Spleen (tissue), 7 donors: ENCODE results near the gene RAB28.

ENCODE experiments used
- POLR2A ChIP-seq, 3 donors: fragments of 450-650 bp; IDR thresholded peaks; one replicate each; pipeline ENCODE4 v1.5.1; 2017; ENCODE audit warnings: antibody characterized with exemption in 3 of 3, mild to moderate bottlenecking in 1 of 3
- POLR2AphosphoS5 ChIP-seq, 3 donors: sonication (generic); formaldehyde crosslinking; IDR thresholded peaks; one replicate each; pipeline ENCODE4 v1.5.1; 2017; ENCODE audit warnings: antibody characterized with exemption in 3 of 3
- TF ChIP-seq, protein P1 (sequence below), 11 experiments: fragments of 200-600 bp in 7 of 11; fragments of 450-650 bp in 4 of 11; sonication (generic) in 4 of 11; IDR thresholded peaks in 8 of 11; conservative IDR thresholded peaks in 3 of 11; 1 replicate in 7 of 11; 2 replicates in 4 of 11; pipeline versions ENCODE4 v1.4.0 to v1.8.0; 2016 to 2021; ENCODE audit warnings: antibody characterized with exemption in 11 of 11, inconsistent platforms in 4 of 11, mild to moderate bottlenecking in 1 of 11
- donor health status: DM: no; HTN: no; CAD: no; lungs with moderate emphysema.
- donor health status: DM: no; HTN: no; CAD: no.
- donor health status: DM: no; HTN: no; CAD: no.

GRCh38 chr4:13396161-13396560 lies 88.0 kb downstream of the RAB28 start:
- no peak for TF ChIP-seq POLR2AphosphoS5 (IDR thresholded peaks at IDR 0.05)
- TF ChIP-seq, protein P1, sequence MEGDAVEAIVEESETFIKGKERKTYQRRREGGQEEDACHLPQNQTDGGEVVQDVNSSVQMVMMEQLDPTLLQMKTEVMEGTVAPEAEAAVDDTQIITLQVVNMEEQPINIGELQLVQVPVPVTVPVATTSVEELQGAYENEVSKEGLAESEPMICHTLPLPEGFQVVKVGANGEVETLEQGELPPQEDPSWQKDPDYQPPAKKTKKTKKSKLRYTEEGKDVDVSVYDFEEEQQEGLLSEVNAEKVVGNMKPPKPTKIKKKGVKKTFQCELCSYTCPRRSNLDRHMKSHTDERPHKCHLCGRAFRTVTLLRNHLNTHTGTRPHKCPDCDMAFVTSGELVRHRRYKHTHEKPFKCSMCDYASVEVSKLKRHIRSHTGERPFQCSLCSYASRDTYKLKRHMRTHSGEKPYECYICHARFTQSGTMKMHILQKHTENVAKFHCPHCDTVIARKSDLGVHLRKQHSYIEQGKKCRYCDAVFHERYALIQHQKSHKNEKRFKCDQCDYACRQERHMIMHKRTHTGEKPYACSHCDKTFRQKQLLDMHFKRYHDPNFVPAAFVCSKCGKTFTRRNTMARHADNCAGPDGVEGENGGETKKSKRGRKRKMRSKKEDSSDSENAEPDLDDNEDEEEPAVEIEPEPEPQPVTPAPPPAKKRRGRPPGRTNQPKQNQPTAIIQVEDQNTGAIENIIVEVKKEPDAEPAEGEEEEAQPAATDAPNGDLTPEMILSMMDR (IDR thresholded peaks at IDR 0.05 in 8 of 11, conservative IDR thresholded peaks at IDR 0.05 in 3 of 11): no peak
- TF ChIP-seq POLR2A (IDR thresholded peaks at IDR 0.05): no peak
